Neural progenitor cell (in vitro differentiated cells): ENCODE results near the gene COPS2. TPM values are rescaled to one million over a fixed set of nuclear protein-coding genes. Genes with fewer than 3 reads are reported as not detected.
A peak's percentile ranks its signal among the peaks of the same experiment; 100 is the strongest.

ENCODE experiments used
- DNase-seq: peaks from one replicate; pipeline ENCODE4 v3.0.0-alpha.2; 2016; ENCODE audit warnings: low spot score
- H2AFZ ChIP-seq: fragments of 200-600 bp; sonication (generic); replicated peaks from 2 replicates; pipeline ENCODE4 v1.6.1; 2016; ENCODE audit warnings: antibody characterized with exemption
- H3F3A ChIP-seq: fragments of 200-600 bp; sonication (generic); 2 replicates; pipeline ENCODE4 v1.6.1; 2016; ENCODE audit warnings: antibody characterized with exemption, low read depth
- H3K27ac ChIP-seq: fragments of 200-600 bp; sonication (generic); 2 replicates; pipeline ENCODE4 v1.5.1; 2016; ENCODE audit warnings: mild to moderate bottlenecking
- H3K27me3 ChIP-seq: fragments of 200-600 bp; sonication (generic); 2 replicates; pipeline ENCODE4 v1.6.1; 2016; ENCODE audit warnings: mild to moderate bottlenecking, moderate library complexity
- H3K36me3 ChIP-seq: fragments of 200-600 bp; sonication (generic); 2 replicates; pipeline ENCODE4 v1.5.1; 2016
- H3K4me1 ChIP-seq: fragments of 200-600 bp; sonication (generic); 2 replicates; pipeline ENCODE4 v1.6.1; 2016; ENCODE audit warnings: mixed run types
- H3K4me2 ChIP-seq: fragments of 200-600 bp; sonication (generic); 2 replicates; pipeline ENCODE4 v1.6.1; 2016
- H3K4me3 ChIP-seq: fragments of 200-600 bp; sonication (generic); 2 replicates; pipeline ENCODE4 v1.5.1; 2016
- H3K79me2 ChIP-seq: fragments of 200-600 bp; sonication (generic); 2 replicates; pipeline ENCODE4 v1.6.1; 2016; ENCODE audit warnings: low read depth
- H3K9ac ChIP-seq: fragments of 200-600 bp; sonication (generic); 2 replicates; pipeline ENCODE4 v1.6.1; 2016
- H3K9me3 ChIP-seq: fragments of 200-600 bp; sonication (generic); 2 replicates; pipeline ENCODE4 v1.5.1; 2016; ENCODE audit warnings: low read depth
- H4K20me1 ChIP-seq: fragments of 200-600 bp; sonication (generic); 2 replicates; pipeline ENCODE4 v1.6.1; 2016; ENCODE audit warnings: low read depth
- H3K27ac Mint-ChIP-seq: 3 replicates; pipeline ENCODE4 v1.8.0; 2021; ENCODE audit warnings: mixed read lengths
- H3K27me3 Mint-ChIP-seq: 2 replicates; pipeline ENCODE4 v1.8.0; 2022; ENCODE audit warnings: low read depth, mild to moderate bottlenecking, inconsistent platforms, moderate library complexity, mixed read lengths; ENCODE audit not compliant: insufficient read depth
- H3K36me3 Mint-ChIP-seq: 3 replicates; pipeline ENCODE4 v1.8.0; 2021; ENCODE audit warnings: mixed read lengths
- H3K4me1 Mint-ChIP-seq: 3 replicates; pipeline ENCODE4 v1.8.0; 2021; ENCODE audit warnings: mixed read lengths
- H3K4me3 Mint-ChIP-seq: 3 replicates; pipeline ENCODE4 v1.8.0; 2021; ENCODE audit warnings: mild to moderate bottlenecking, moderate library complexity, mixed read lengths
- H3K9me3 Mint-ChIP-seq: 3 replicates; pipeline ENCODE4 v1.8.0; 2020; ENCODE audit warnings: mixed read lengths
- CTCF ChIP-seq: fragments of 200-600 bp; sonication (generic); IDR thresholded peaks from 2 replicates; pipeline ENCODE4 v1.5.1; 2017; ENCODE audit warnings: antibody characterized with exemption, mild to moderate bottlenecking
- EZH2 ChIP-seq: fragments of 200-600 bp; sonication (generic); IDR thresholded peaks from 2 replicates; pipeline ENCODE4 v1.6.1; 2017; ENCODE audit warnings: antibody characterized with exemption, mild to moderate bottlenecking, moderate library complexity
- EZH2phosphoT487 ChIP-seq: fragments of 200-600 bp; sonication (generic); IDR thresholded peaks from 2 replicates; pipeline ENCODE4 v1.6.1; 2017; ENCODE audit warnings: antibody characterized with exemption
- total RNA-seq: library from RNA; depleted of rRNA; stranded (reverse); fragments of >200 nt; gene quantifications from 2 replicates; pipeline ENCODE4 v1.2.3, GENCODE V29; 2015; ENCODE audit warnings: low replicate concordance

COPS2 gene
- total RNA-seq, 1 donor from 2014 or later = 163 TPM

- no peaks in the 10 kb centered on the region for H3K36me3 ChIP-seq
- no peaks in the 10 kb centered on the region for H3K36me3 Mint-ChIP-seq
- no peak for TF ChIP-seq EZH2phosphoT487
- TF ChIP-seq CTCF = no peak
- TF ChIP-seq EZH2 = no peak
- no peak overlapping the region for H2AFZ ChIP-seq
- no peak overlapping the region for H3K4me2 ChIP-seq
- H3K9me3 Mint-ChIP-seq = peaks cover 7% of the 10 kb centered on the region
- no peak overlapping the region for H3K27ac ChIP-seq
- no peaks in the 10 kb centered on the region for H3K27me3 Mint-ChIP-seq
- no peak overlapping the region for H3K4me3 ChIP-seq
- H3F3A ChIP-seq = no peaks in the 10 kb centered on the region
- no peaks in the 10 kb centered on the region for H4K20me1 ChIP-seq
- no peak overlapping the region for H3K4me3 Mint-ChIP-seq
- no peaks in the 10 kb centered on the region for H3K9me3 ChIP-seq
- no peak overlapping the region for H3K9ac ChIP-seq
- H3K4me1 Mint-ChIP-seq = peaks cover 8% of the 10 kb centered on the region
- H3K27ac Mint-ChIP-seq = no peak overlapping the region
- H3K79me2 ChIP-seq = peaks cover 3% of the 10 kb centered on the region
- no peak for DNase-seq
- H3K4me1 ChIP-seq = no peaks in the 10 kb centered on the region
- H3K27me3 ChIP-seq = no peaks in the 10 kb centered on the region
These were observed 19.5 kb upstream of the COPS2 start for GRCh38 chr15:49174902-49175301.

DNA sequence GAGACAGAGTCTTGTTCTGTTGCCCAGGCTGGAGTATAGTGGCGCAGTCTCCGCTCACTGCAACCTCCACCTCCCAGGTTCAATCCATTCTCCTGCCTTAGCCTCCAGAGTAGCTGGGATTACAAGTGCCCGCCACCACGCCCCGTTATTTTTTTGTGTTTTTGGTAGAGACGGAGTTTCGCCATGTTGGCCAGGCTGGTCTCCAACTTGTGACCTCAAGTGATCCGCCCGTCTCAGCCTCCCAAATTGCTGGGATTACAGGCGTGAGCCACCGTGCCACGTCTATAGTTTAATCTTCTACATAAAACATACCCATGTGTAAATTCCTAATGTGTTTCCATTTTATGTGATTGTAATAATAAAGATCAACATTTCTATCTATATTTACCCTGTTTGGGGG is 16.4 kb upstream of the COPS2 start:
- H3K4me1 ChIP-seq = peaks cover 3% of the 10 kb centered on the region
- H3K36me3 ChIP-seq = no peaks in the 10 kb centered on the region
- no peak overlapping the region for H3K27ac Mint-ChIP-seq
- H3K4me3 ChIP-seq = no peak overlapping the region
- no peaks in the 10 kb centered on the region for H4K20me1 ChIP-seq
- H3K4me2 ChIP-seq = no peak overlapping the region
- no peak for DNase-seq
- no peak overlapping the region for H3K27ac ChIP-seq
- peaks cover 3% of the 10 kb centered on the region for H3K79me2 ChIP-seq
- H3K9ac ChIP-seq = no peak overlapping the region
- H3K9me3 ChIP-seq = no peaks in the 10 kb centered on the region
- TF ChIP-seq CTCF = no peak
- TF ChIP-seq EZH2phosphoT487 = no peak
- no peak for TF ChIP-seq EZH2
- H3K4me1 Mint-ChIP-seq = peaks cover 11% of the 10 kb centered on the region
- H2AFZ ChIP-seq = no peak overlapping the region
- no peaks in the 10 kb centered on the region for H3K27me3 Mint-ChIP-seq
- peaks cover 7% of the 10 kb centered on the region for H3K9me3 Mint-ChIP-seq
- H3K36me3 Mint-ChIP-seq = no peaks in the 10 kb centered on the region
- peaks cover 10% of the 10 kb centered on the region for H3K27me3 ChIP-seq
- H3K4me3 Mint-ChIP-seq = no peak overlapping the region
- H3F3A ChIP-seq = no peaks in the 10 kb centered on the region

DNA sequence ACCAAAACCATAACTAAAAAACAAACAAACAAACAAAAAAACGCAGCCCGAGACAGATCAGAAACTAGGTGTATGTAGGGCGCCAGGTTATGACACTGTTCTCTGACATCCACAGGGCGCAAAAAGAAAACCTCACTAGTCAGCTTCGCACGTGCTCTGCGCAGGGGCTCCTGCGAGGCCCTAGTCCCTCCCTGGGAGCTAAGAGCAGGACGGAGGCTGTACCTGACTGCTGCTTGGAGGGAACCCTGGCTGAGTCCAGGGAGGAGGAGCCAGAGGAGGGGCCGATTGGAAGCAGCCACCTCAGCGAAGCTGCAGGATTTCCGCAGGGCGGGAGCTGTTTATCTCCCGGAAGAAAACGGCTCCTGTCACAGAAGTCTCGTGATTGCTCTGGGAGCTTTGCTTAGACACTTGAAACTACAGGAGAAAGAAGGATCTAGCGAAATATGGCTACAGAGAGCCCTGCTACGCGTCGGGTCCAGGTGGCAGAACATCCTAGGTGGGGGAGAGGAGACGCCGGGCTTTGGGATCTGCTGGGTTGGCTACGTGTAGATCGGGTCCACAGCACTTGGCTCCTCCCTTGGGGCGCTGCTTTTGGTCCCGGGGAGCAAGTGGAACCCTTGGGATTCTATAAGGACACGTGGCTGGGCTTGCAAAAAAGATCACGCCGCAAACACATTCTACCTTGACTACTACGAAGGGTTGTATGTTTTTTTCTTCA is 14.6 kb upstream of the COPS2 start, which contains the start of gene GALK2:
TSS of gene GALK2 (plus strand) at position 368 of the 718 bp plus-strand sequence. CDS start at position 444, 76 bp downstream.
- H3K27ac ChIP-seq = no peak within 1 kb of the TSS
- H3K36me3 ChIP-seq = no peaks in the 10 kb centered on the region
- H2AFZ ChIP-seq = peak within 1 kb of the TSS; percentile 86
- no peak for TF ChIP-seq CTCF
- peak; percentile 14 for TF ChIP-seq EZH2
- peaks cover 10% of the 10 kb centered on the region for H3K27me3 ChIP-seq
- H3K79me2 ChIP-seq = peaks cover 3% of the 10 kb centered on the region
- no peaks in the 10 kb centered on the region for H3F3A ChIP-seq
- no peaks in the 10 kb centered on the region for H4K20me1 ChIP-seq
- no peaks in the 10 kb centered on the region for H3K9me3 Mint-ChIP-seq
- no peak within 1 kb of the TSS for H3K9ac ChIP-seq
- H3K4me3 ChIP-seq = peak within 1 kb of the TSS; percentile 70
- H3K4me2 ChIP-seq = peak within 1 kb of the TSS; percentile 82
- peaks cover 3% of the 10 kb centered on the region for H3K9me3 ChIP-seq
- H3K4me1 Mint-ChIP-seq = peaks cover 11% of the 10 kb centered on the region
- peaks cover 3% of the 10 kb centered on the region for H3K4me1 ChIP-seq
- peak within 1 kb of the TSS; percentile 94 for H3K4me3 Mint-ChIP-seq
- H3K27me3 Mint-ChIP-seq = no peaks in the 10 kb centered on the region
- no peaks in the 10 kb centered on the region for H3K36me3 Mint-ChIP-seq
- DNase-seq = peak; percentile 90
- H3K27ac Mint-ChIP-seq = peak within 1 kb of the TSS; percentile 22
